SK-N-MC (cell line): ENCODE results near the gene ESD.

Experiments
- DNase-seq: peaks from one replicate; pipeline ENCODE4 v3.0.0-alpha.2; 2011; ENCODE audit warnings: low read depth, low spot score
- H3K27ac ChIP-seq: fragments of 200-600 bp; sonication (generic); 2 replicates; pipeline ENCODE4 v1.5.1; 2016; ENCODE audit warnings: mixed run types
- H3K36me3 ChIP-seq: fragments of 200-600 bp; sonication (generic); 2 replicates; pipeline ENCODE4 v1.6.1; 2017; ENCODE audit warnings: antibody characterized with exemption, low read length, mixed read lengths; ENCODE audit not compliant: insufficient read depth
- H3K4me3 ChIP-seq: fragments of 200-600 bp; sonication (generic); 2 replicates; pipeline ENCODE4 v1.5.1; 2016
- H3K9ac ChIP-seq: fragments of 200-600 bp; sonication (generic); 2 replicates; pipeline ENCODE4 v1.8.0; 2017; ENCODE audit warnings: mixed run types, mixed read lengths; ENCODE audit not compliant: insufficient read length
- H3K9me3 ChIP-seq: fragments of 200-600 bp; sonication (generic); 2 replicates; pipeline ENCODE4 v1.6.1; 2017; ENCODE audit warnings: low read depth, mild to moderate bottlenecking, antibody characterized with exemption, low read length, moderate library complexity, mixed read lengths
- EZH2 ChIP-seq: fragments of 200-600 bp; sonication (generic); IDR thresholded peaks from one replicate; pipeline ENCODE4 v1.6.1; 2017; ENCODE audit warnings: antibody characterized with exemption
- FOXP2 ChIP-seq: optimal IDR thresholded peaks from 2 replicates; pipeline ENCODE3; 2011; ENCODE audit warnings: mild to moderate bottlenecking, moderate library complexity; ENCODE audit not compliant: insufficient read depth; ENCODE audit errors: extremely low read length, control extremely low read depth
- POLR2AphosphoS5 ChIP-seq: IDR thresholded peaks from 2 replicates; pipeline ENCODE4 v1.6.1; 2012; ENCODE audit warnings: mild to moderate bottlenecking, low read depth, low read length, borderline replicate concordance

Gene ESD

GRCh38 chr13:46747031-46747820 is 49.7 kb downstream of the ESD start:
- DNase-seq = no peak
- Histone ChIP-seq H3K4me3 (no peak overlapping the region), H3K36me3 (peaks cover 32% of the 10 kb centered on the region), H3K27ac (no peak overlapping the region), H3K9ac (no peak overlapping the region), H3K9me3 (no peaks in the 10 kb centered on the region)
- TF ChIP-seq FOXP2 = no peak
- TF ChIP-seq POLR2AphosphoS5 = no peak
- no peak for TF ChIP-seq EZH2

GRCh38 chr13:46745706-46746105 is 51.3 kb downstream of the ESD start:
- peaks cover 38% of the 10 kb centered on the region for H3K36me3 ChIP-seq
- no peak overlapping the region for H3K9ac ChIP-seq
- H3K27ac ChIP-seq = no peak overlapping the region
- TF ChIP-seq FOXP2 = no peak
- no peaks in the 10 kb centered on the region for H3K9me3 ChIP-seq
- DNase-seq = no peak
- H3K4me3 ChIP-seq = no peak overlapping the region

- no peaks in the 10 kb centered on the region for H3K9me3 ChIP-seq
- H3K36me3 ChIP-seq = peaks cover 33% of the 10 kb centered on the region
- H3K9ac ChIP-seq = no peak overlapping the region
- no peak overlapping the region for H3K27ac ChIP-seq
- H3K4me3 ChIP-seq = no peak overlapping the region
- TF ChIP-seq POLR2AphosphoS5 (no peak), EZH2 (no peak), FOXP2 (no peak)
- DNase-seq = no peak
Observed at GRCh38 chr13:46745062-46745461, 51.9 kb downstream of the ESD start.

GRCh38 chr13:46743191-46743590 is 53.8 kb downstream of the ESD start:
- TF ChIP-seq FOXP2 (no peak), POLR2AphosphoS5 (no peak), EZH2 (no peak)
- H3K36me3 ChIP-seq = peaks cover 33% of the 10 kb centered on the region
- no peak overlapping the region for H3K4me3 ChIP-seq
- no peak for DNase-seq
- H3K27ac ChIP-seq = no peak overlapping the region
- H3K9me3 ChIP-seq = no peaks in the 10 kb centered on the region
- H3K9ac ChIP-seq = no peak overlapping the region

- DNase-seq = no peak
- H3K9ac ChIP-seq = no peak overlapping the region
- peaks cover 16% of the 10 kb centered on the region for H3K36me3 ChIP-seq
- TF ChIP-seq POLR2AphosphoS5 (no peak), EZH2 (no peak), FOXP2 (no peak)
- H3K4me3 ChIP-seq = no peak overlapping the region
- H3K27ac ChIP-seq = no peak overlapping the region
- H3K9me3 ChIP-seq = no peaks in the 10 kb centered on the region
Observed at GRCh38 chr13:46739447-46740098, 57.4 kb downstream of the ESD start.

- Histone ChIP-seq H3K36me3 (peaks cover 10% of the 10 kb centered on the region; the same call in 1 of the 2 replicates), H3K4me3 (no peak overlapping the region), H3K27ac (no peak overlapping the region), H3K9me3 (no peaks in the 10 kb centered on the region), H3K9ac (no peak overlapping the region)
- TF ChIP-seq POLR2AphosphoS5 (no peak), EZH2 (no peak), FOXP2 (no peak)
- no peak for DNase-seq
Observed at GRCh38 chr13:46738766-46739165, 58.2 kb downstream of the ESD start.

- H3K9ac ChIP-seq = no peak overlapping the region
- H3K9me3 ChIP-seq = no peaks in the 10 kb centered on the region
- TF ChIP-seq FOXP2 = no peak
- TF ChIP-seq POLR2AphosphoS5 = no peak
- no peak for TF ChIP-seq EZH2
- DNase-seq = no peak
- H3K27ac ChIP-seq = no peak overlapping the region
- no peak overlapping the region for H3K4me3 ChIP-seq
- peaks cover 10% of the 10 kb centered on the region; the same call in 1 of the 2 replicates for H3K36me3 ChIP-seq
Observed at GRCh38 chr13:46738055-46738454, 58.9 kb downstream of the ESD start.

GRCh38 chr13:46736541-46737310 is 60.2 kb downstream of the ESD start:
- H3K9ac ChIP-seq = no peak overlapping the region
- TF ChIP-seq FOXP2 = no peak
- TF ChIP-seq EZH2 = no peak
- no peak for TF ChIP-seq POLR2AphosphoS5
- H3K4me3 ChIP-seq = no peak overlapping the region
- H3K9me3 ChIP-seq = no peaks in the 10 kb centered on the region
- DNase-seq = no peak
- H3K36me3 ChIP-seq = peaks cover 14% of the 10 kb centered on the region; the same call in 1 of the 2 replicates
- H3K27ac ChIP-seq = no peak overlapping the region
